ENCODE results near the gene MED10. TPM values are rescaled to one million over a fixed set of nuclear protein-coding genes. Genes with fewer than 3 reads are reported as not detected.

The MED10 gene
- total and polyA plus RNA-seq, 2 of the 4 experiments (the other 2 are of a cell fraction), result 9.1 to 60.0 TPM

DNA sequence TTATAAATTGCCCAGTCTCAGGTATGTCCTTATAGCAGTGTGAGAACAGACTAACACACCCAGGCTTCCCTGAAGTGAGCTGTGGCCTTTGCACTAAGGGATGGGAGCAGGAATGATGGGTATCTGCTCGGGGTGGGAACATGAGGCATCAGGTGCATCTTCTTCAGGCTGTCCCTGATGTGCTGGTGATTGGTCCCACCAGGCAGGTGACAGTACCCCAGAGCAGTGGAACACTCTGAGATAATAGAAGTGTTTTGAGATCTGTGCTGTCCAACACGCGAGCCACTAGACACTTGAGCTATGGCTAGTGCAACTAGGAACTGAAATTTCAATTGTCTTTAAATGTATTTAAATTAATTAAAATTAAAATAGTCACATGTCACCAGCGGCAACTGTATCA lies 12.8 kb upstream of the MED10 start:
- no peak overlapping the region for H3K9ac ChIP-seq (ENCODE audit: low read depth, low read length)
- H4K20me1 ChIP-seq (ENCODE audit: insufficient read depth, low read length), result no peaks in the 10 kb centered on the region
- H2AK9ac ChIP-seq (replicated peaks; ENCODE audit: low read depth, low read length, poor library complexity), result no peak overlapping the region
- no peak overlapping the region for H2BK5ac ChIP-seq (ENCODE audit: low read depth, low read length, poor library complexity, severe bottlenecking)
- no peak overlapping the region for H3K18ac ChIP-seq (ENCODE audit: low read depth, low read length)
- intact Hi-C loops (cut with micrococcal nuclease) (no loop called here), in situ Hi-C loops (cut with MboI; ENCODE audit: low sequenced_read_pairs) (no loop called here), dilution Hi-C loops (cut with HindIII; ENCODE audit: low sequenced_read_pairs, unreplicated experiment) (no loop called here)
- WGBS, 2 experiments (ENCODE audit: extremely low coverage in 2 of 2, insufficient read length in 1 of 2), result no CpG with 5 or more reads among the region's 4 CpGs
- H3K9me3 ChIP-seq (ENCODE audit: control insufficient read depth, insufficient read depth, low read length), result no peaks in the 10 kb centered on the region
- no peak overlapping the region for H4K5ac ChIP-seq (ENCODE audit: low read depth, low read length)
- H3K9me1 ChIP-seq (ENCODE audit: insufficient read depth, low read length), result no peaks in the 10 kb centered on the region
- no peak overlapping the region for H3K14ac ChIP-seq (replicated peaks; ENCODE audit: low read depth, low read length)
- H2BK20ac ChIP-seq (ENCODE audit: low read depth, low read length), result no peak overlapping the region
- H3K4me2 ChIP-seq (ENCODE audit: low read depth, low read length), result no peak overlapping the region
- H2BK120ac ChIP-seq (ENCODE audit: low read depth, low read length), result no peak overlapping the region
- TF ChIP-seq CEBPB (IDR thresholded peaks at IDR 0.05; ENCODE audit: low read depth, low read length) (no peak), RAD21 (IDR thresholded peaks at IDR 0.05; ENCODE audit: low read length) (no peak), FOS (IDR thresholded peaks at IDR 0.05; ENCODE audit: low read depth, low read length) (no peak), NFE2L2 (IDR thresholded peaks at IDR 0.05; ENCODE audit: low read depth, low read length) (no peak), MAZ (IDR thresholded peaks at IDR 0.05; ENCODE audit: borderline replicate concordance, low read depth, low read length) (no peak), RCOR1 (IDR thresholded peaks at IDR 0.05; ENCODE audit: insufficient replicate concordance, low read length) (no peak), MXI1 (IDR thresholded peaks at IDR 0.05; ENCODE audit: borderline replicate concordance, low read depth, low read length) (no peak), MAFK (IDR thresholded peaks at IDR 0.05; ENCODE audit: low read depth, low read length) (no peak), SMC3 (IDR thresholded peaks at IDR 0.05; ENCODE audit: low read depth, low read length) (no peak), RFX5 (IDR thresholded peaks at IDR 0.05; ENCODE audit: low read depth, low read length) (no peak), BHLHE40 (IDR thresholded peaks at IDR 0.05; ENCODE audit: low read depth, low read length) (no peak)
- TF ChIP-seq, protein P1, sequence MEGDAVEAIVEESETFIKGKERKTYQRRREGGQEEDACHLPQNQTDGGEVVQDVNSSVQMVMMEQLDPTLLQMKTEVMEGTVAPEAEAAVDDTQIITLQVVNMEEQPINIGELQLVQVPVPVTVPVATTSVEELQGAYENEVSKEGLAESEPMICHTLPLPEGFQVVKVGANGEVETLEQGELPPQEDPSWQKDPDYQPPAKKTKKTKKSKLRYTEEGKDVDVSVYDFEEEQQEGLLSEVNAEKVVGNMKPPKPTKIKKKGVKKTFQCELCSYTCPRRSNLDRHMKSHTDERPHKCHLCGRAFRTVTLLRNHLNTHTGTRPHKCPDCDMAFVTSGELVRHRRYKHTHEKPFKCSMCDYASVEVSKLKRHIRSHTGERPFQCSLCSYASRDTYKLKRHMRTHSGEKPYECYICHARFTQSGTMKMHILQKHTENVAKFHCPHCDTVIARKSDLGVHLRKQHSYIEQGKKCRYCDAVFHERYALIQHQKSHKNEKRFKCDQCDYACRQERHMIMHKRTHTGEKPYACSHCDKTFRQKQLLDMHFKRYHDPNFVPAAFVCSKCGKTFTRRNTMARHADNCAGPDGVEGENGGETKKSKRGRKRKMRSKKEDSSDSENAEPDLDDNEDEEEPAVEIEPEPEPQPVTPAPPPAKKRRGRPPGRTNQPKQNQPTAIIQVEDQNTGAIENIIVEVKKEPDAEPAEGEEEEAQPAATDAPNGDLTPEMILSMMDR (conservative IDR thresholded peaks at IDR 0.05; ENCODE audit: low read depth, low read length), result no peak
- TF ChIP-seq, protein P2, sequence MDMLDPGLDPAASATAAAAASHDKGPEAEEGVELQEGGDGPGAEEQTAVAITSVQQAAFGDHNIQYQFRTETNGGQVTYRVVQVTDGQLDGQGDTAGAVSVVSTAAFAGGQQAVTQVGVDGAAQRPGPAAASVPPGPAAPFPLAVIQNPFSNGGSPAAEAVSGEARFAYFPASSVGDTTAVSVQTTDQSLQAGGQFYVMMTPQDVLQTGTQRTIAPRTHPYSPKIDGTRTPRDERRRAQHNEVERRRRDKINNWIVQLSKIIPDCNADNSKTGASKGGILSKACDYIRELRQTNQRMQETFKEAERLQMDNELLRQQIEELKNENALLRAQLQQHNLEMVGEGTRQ (IDR thresholded peaks at IDR 0.05; ENCODE audit: low read depth, low read length), result no peak
- TF ChIP-seq, protein P3, sequence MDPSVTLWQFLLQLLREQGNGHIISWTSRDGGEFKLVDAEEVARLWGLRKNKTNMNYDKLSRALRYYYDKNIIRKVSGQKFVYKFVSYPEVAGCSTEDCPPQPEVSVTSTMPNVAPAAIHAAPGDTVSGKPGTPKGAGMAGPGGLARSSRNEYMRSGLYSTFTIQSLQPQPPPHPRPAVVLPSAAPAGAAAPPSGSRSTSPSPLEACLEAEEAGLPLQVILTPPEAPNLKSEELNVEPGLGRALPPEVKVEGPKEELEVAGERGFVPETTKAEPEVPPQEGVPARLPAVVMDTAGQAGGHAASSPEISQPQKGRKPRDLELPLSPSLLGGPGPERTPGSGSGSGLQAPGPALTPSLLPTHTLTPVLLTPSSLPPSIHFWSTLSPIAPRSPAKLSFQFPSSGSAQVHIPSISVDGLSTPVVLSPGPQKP (IDR thresholded peaks at IDR 0.05; ENCODE audit: borderline replicate concordance, low read depth, low read length), result no peak
- DNase-seq, result no peak
- H4K8ac ChIP-seq (ENCODE audit: low read depth in 2 of 2, low read length in 2 of 2), result no peak overlapping the region
- no peak overlapping the region for H3K4me3 ChIP-seq (ENCODE audit: insufficient read depth, low read depth, low read length)
- no peaks in the 10 kb centered on the region for H3K36me3 ChIP-seq (ENCODE audit: control insufficient read depth, insufficient read depth, low read length)
- no peak overlapping the region for H3K27ac ChIP-seq (ENCODE audit: insufficient read depth, low read length)
- no peak for ATAC-seq (ENCODE audit: low read depth)
- no peak overlapping the region for H3K4ac ChIP-seq (ENCODE audit: low read depth, low read length)
- H4K91ac ChIP-seq (ENCODE audit: insufficient read depth, low read depth, low read length), result no peak overlapping the region
- no peak overlapping the region for H3K23ac ChIP-seq (ENCODE audit: low read depth, low read length)
- no peak overlapping the region for H2BK15ac ChIP-seq (ENCODE audit: low read depth, low read length)
- no peak overlapping the region for H2AK5ac ChIP-seq (ENCODE audit: low read depth, low read length)
- H3K4me1 ChIP-seq (ENCODE audit: control insufficient read depth, insufficient read depth, low read length), result no peaks in the 10 kb centered on the region
- H3K56ac ChIP-seq (ENCODE audit: extremely low read depth, insufficient read depth, low read length), result no peak overlapping the region
- ChIA-PET CTCF (no interaction called here), POLR2A (ENCODE audit: unreplicated experiment) (no interaction called here)
- peaks cover 4% of the 10 kb centered on the region for H3K27me3 ChIP-seq (ENCODE audit: control insufficient read depth, insufficient read depth, low read length)
- H2AFZ ChIP-seq (replicated peaks; ENCODE audit: low read length, poor library complexity), result no peak overlapping the region
- H3K79me1 ChIP-seq (ENCODE audit: low read depth in 1 of 2, low read length in 2 of 2), result no peaks in the 10 kb centered on the region
- BruUV-seq (replicated peaks), result no TSS peak

Data from IMR-90 (cell line).